OCI-M2 (cell line): ENCODE measurements around the gene ANKRD44.

ENCODE experiments used
- DNase-seq: peaks from one replicate; lab custom pipeline; 2025; ENCODE audit not compliant: unreplicated experiment; lab: John Stamatoyannopoulos, UW

Gene ANKRD44

GRCh38 chr2:196995757-196996314 is 314.7 kb downstream of the ANKRD44 start:
- no peak for DNase-seq

GRCh38 chr2:196994764-196995163 is 315.8 kb downstream of the ANKRD44 start:
- no peak for DNase-seq

GRCh38 chr2:196993617-196994016 is 317.0 kb downstream of the ANKRD44 start:
- no peak for DNase-seq

GRCh38 chr2:196992466-196992865 is 318.1 kb downstream of the ANKRD44 start:
- DNase-seq = no peak

GRCh38 chr2:196990788-196991461 is 319.7 kb downstream of the ANKRD44 start:
- no peak for DNase-seq

GRCh38 chr2:196990092-196990491 is 320.5 kb downstream of the ANKRD44 start:
- DNase-seq = no peak

GRCh38 chr2:196989496-196989895 is 321.1 kb downstream of the ANKRD44 start:
- no peak for DNase-seq

GRCh38 chr2:196988639-196989038 is 321.9 kb downstream of the ANKRD44 start:
- no peak for DNase-seq

- DNase-seq = peak; percentile 37
Observed at GRCh38 chr2:196987649-196988364, 322.8 kb downstream of the ANKRD44 start.

GRCh38 chr2:196987298-196987648 is 323.3 kb downstream of the ANKRD44 start:
- DNase-seq = no peak

- DNase-seq = no peak
Observed at GRCh38 chr2:196985511-196986183, 324.9 kb downstream of the ANKRD44 start.

- DNase-seq = no peak
Observed at GRCh38 chr2:196984903-196985302, 325.7 kb downstream of the ANKRD44 start.

- DNase-seq = no peak
Observed at GRCh38 chr2:196983934-196984333, 326.6 kb downstream of the ANKRD44 start.

GRCh38 chr2:196980473-196980872 is 330.1 kb downstream of the ANKRD44 start:
- no peak for DNase-seq

GRCh38 chr2:196980001-196980400 is 330.6 kb downstream of the ANKRD44 start:
- no peak for DNase-seq

GRCh38 chr2:196977507-196977906 is 333.1 kb downstream of the ANKRD44 start:
- no peak for DNase-seq

GRCh38 chr2:196974970-196975369 is 335.6 kb downstream of the ANKRD44 start:
- DNase-seq = no peak

GRCh38 chr2:196971574-196972279 is 338.9 kb downstream of the ANKRD44 start:
- no peak for DNase-seq

- no peak for DNase-seq
Observed at GRCh38 chr2:196970099-196970498, 340.5 kb downstream of the ANKRD44 start.

- DNase-seq = no peak
Observed at GRCh38 chr2:196968516-196968915, 342.1 kb downstream of the ANKRD44 start.

GRCh38 chr2:196967775-196968174 is 342.8 kb downstream of the ANKRD44 start:
- DNase-seq = no peak
